H9 (cell line): ENCODE measurements around the gene B9D1. TPM values are rescaled to one million over a fixed set of nuclear protein-coding genes. Genes with fewer than 3 reads are reported as not detected.

Experiments used
- DNase-seq: peaks from one replicate; pipeline ENCODE4 v3.0.0-alpha.2; 2017
- H2AFZ ChIP-seq: one replicate; pipeline ENCODE4 v1.6.1; 2013; ENCODE audit warnings: mild to moderate bottlenecking, low read length, control low read depth, moderate library complexity
- H2AK5ac ChIP-seq: 2 replicates; pipeline ENCODE4 v1.6.1; 2013; ENCODE audit warnings: low read length, control low read depth, mixed read lengths; ENCODE audit not compliant: insufficient read length
- H2BK120ac ChIP-seq: one replicate; pipeline ENCODE4 v1.6.1; 2013; ENCODE audit warnings: low read depth, mild to moderate bottlenecking, low read length, control low read depth, inconsistent platforms; ENCODE audit not compliant: poor library complexity, severe bottlenecking
- H2BK12ac ChIP-seq: 2 replicates; pipeline ENCODE4 v1.6.1; 2013; ENCODE audit warnings: low read length, control low read depth, mixed read lengths, low read depth; ENCODE audit not compliant: insufficient read length
- H2BK15ac ChIP-seq: 2 replicates; pipeline ENCODE4 v1.6.1; 2013; ENCODE audit warnings: low read depth, low read length, control low read depth
- H2BK20ac ChIP-seq: one replicate; pipeline ENCODE4 v1.6.1; 2013; ENCODE audit warnings: low read depth, mild to moderate bottlenecking, low read length, control low read depth, inconsistent platforms; ENCODE audit not compliant: poor library complexity, severe bottlenecking
- H2BK5ac ChIP-seq: 2 replicates; pipeline ENCODE4 v1.6.1; 2013; ENCODE audit warnings: low read length, control low read depth, mixed read lengths; ENCODE audit not compliant: insufficient read length
- H3K14ac ChIP-seq: 2 replicates; pipeline ENCODE4 v1.6.1; 2013; ENCODE audit warnings: low read length, control low read depth; ENCODE audit not compliant: insufficient read depth
- H3K18ac ChIP-seq: 2 replicates; pipeline ENCODE4 v1.6.1; 2013; ENCODE audit warnings: low read depth, mild to moderate bottlenecking, mixed read lengths, low read length, control low read depth; ENCODE audit not compliant: insufficient read length
- H3K23ac ChIP-seq: 2 replicates; pipeline ENCODE4 v1.6.1; 2013; ENCODE audit warnings: low read length, control low read depth, mixed read lengths, low read depth; ENCODE audit not compliant: insufficient read length
- H3K23me2 ChIP-seq: 2 replicates; pipeline ENCODE4 v1.6.1; 2013; ENCODE audit warnings: low read depth, mild to moderate bottlenecking, mixed read lengths, low read length, control low read depth; ENCODE audit not compliant: insufficient read length, poor library complexity, severe bottlenecking
- H3K27ac ChIP-seq: 2 replicates; pipeline ENCODE4 v1.5.1; 2013; ENCODE audit warnings: low read length, control low read depth, mixed read lengths, low read depth; ENCODE audit not compliant: insufficient read length
- H3K27me3 ChIP-seq: 2 replicates; pipeline ENCODE4 v1.6.1; 2013; ENCODE audit warnings: low read length, control low read depth, inconsistent platforms; ENCODE audit not compliant: insufficient read depth
- H3K4ac ChIP-seq: 2 replicates; pipeline ENCODE4 v1.6.1; 2013; ENCODE audit warnings: low read depth, mild to moderate bottlenecking, control low read depth, inconsistent platforms, low read length, moderate library complexity
- H3K4me1 ChIP-seq: 2 replicates; pipeline ENCODE4 v1.6.1; 2013; ENCODE audit warnings: low read length, control low read depth, inconsistent platforms; ENCODE audit not compliant: insufficient read depth
- H3K4me2 ChIP-seq: 2 replicates; pipeline ENCODE4 v1.6.1; 2013; ENCODE audit warnings: low read length, control low read depth, mixed read lengths; ENCODE audit not compliant: insufficient read length, insufficient read depth
- H3K56ac ChIP-seq: 2 replicates; pipeline ENCODE4 v1.6.1; 2013; ENCODE audit warnings: low read depth, mild to moderate bottlenecking, mixed read lengths, low read length, control low read depth; ENCODE audit not compliant: insufficient read length
- H3K79me1 ChIP-seq: 2 replicates; pipeline ENCODE4 v1.6.1; 2013; ENCODE audit warnings: low read depth, mild to moderate bottlenecking, moderate library complexity, low read length, control low read depth, inconsistent platforms; ENCODE audit not compliant: insufficient read depth, poor library complexity, severe bottlenecking
- H3K79me2 ChIP-seq: 2 replicates; pipeline ENCODE4 v1.6.1; 2013; ENCODE audit warnings: low read length, control low read depth, inconsistent platforms; ENCODE audit not compliant: insufficient read depth
- H3K9ac ChIP-seq: 2 replicates; pipeline ENCODE4 v1.6.1; 2013; ENCODE audit warnings: low read length, control low read depth, mixed read lengths; ENCODE audit not compliant: insufficient read length; ENCODE audit errors: extremely low read depth
- H3K9me3 ChIP-seq: one replicate; pipeline ENCODE4 v1.6.1; 2013; ENCODE audit warnings: low read depth, low read length, inconsistent platforms; ENCODE audit not compliant: control insufficient read depth
- H3T11ph ChIP-seq: one replicate; pipeline ENCODE4 v1.6.1; 2013; ENCODE audit warnings: mild to moderate bottlenecking, low read length, control low read depth, inconsistent platforms
- H4K20me1 ChIP-seq: one replicate; pipeline ENCODE4 v1.6.1; 2013; ENCODE audit not compliant: control insufficient read depth, insufficient read length, insufficient read depth
- H4K5ac ChIP-seq: 2 replicates; pipeline ENCODE4 v1.6.1; 2013; ENCODE audit warnings: low read depth, mild to moderate bottlenecking, mixed read lengths, low read length, control low read depth; ENCODE audit not compliant: insufficient read length
- H4K8ac ChIP-seq: replicated peaks from 2 replicates; pipeline ENCODE4 v1.6.1; 2013; ENCODE audit warnings: low read length, control low read depth, mixed read lengths, low read depth; ENCODE audit not compliant: insufficient read length
- H4K91ac ChIP-seq: 2 replicates; pipeline ENCODE4 v1.6.1; 2013; ENCODE audit warnings: low read depth, mild to moderate bottlenecking, moderate library complexity, mixed read lengths, low read length, control low read depth; ENCODE audit not compliant: insufficient read length
- H3K27ac Mint-ChIP-seq, 3 experiments: 2 replicates in 2 of 3; 3 replicates in 1 of 3; pipeline ENCODE4 v1.8.0; 2020 to 2021; ENCODE audit warnings: mixed read lengths in 3 of 3, mild to moderate bottlenecking in 1 of 3, moderate library complexity in 1 of 3
- H3K27me3 Mint-ChIP-seq: 2 replicates; pipeline ENCODE4 v1.8.0; 2021; ENCODE audit warnings: low read depth, mild to moderate bottlenecking, moderate library complexity, mixed read lengths
- H3K36me3 Mint-ChIP-seq, 3 experiments: 2 replicates in 2 of 3; 3 replicates in 1 of 3; pipeline ENCODE4 v1.8.0; 2020 to 2021; ENCODE audit warnings: low read depth in 3 of 3, mixed read lengths in 3 of 3; ENCODE audit not compliant: insufficient read depth in 1 of 3
- H3K4me1 Mint-ChIP-seq, 2 experiments: 2 replicates each; pipeline ENCODE4 v1.8.0; 2020; ENCODE audit warnings: mixed read lengths in 2 of 2
- H3K4me3 Mint-ChIP-seq, 2 experiments: 2 replicates in 1 of 2; 3 replicates in 1 of 2; pipeline ENCODE4 v1.8.0; 2020 to 2021; ENCODE audit warnings: mild to moderate bottlenecking in 2 of 2, mixed read lengths in 2 of 2, moderate library complexity in 1 of 2
- H3K9me3 Mint-ChIP-seq, 2 experiments: 2 replicates in 1 of 2; 3 replicates in 1 of 2; pipeline ENCODE4 v1.8.0; 2020; ENCODE audit warnings: mild to moderate bottlenecking in 2 of 2, mixed read lengths in 2 of 2, moderate library complexity in 1 of 2
- WGBS: extraction: QIAGEN DNeasy Blood & Tissue Kit; methylation state at CpG from one replicate; pipeline ENCODE4 v1.1.7; 2013; ENCODE audit warnings: missing lambda C conversion rate, low lambda C conversion rate, mixed read lengths; ENCODE audit not compliant: insufficient read length; ENCODE audit errors: extremely low coverage; 5-methylcytosine and 5-hydroxymethylcytosine counted together
- total RNA-seq: library from RNA; stranded (reverse); gene quantifications from 2 replicates; pipeline ENCODE4 v1.2.1, GENCODE V29; 2021
- TF ChIP-seq, protein P1 (sequence below): fragments of 200-600 bp; sonication (generic); conservative IDR thresholded peaks from 3 replicates; pipeline ENCODE4 v1.8.0; 2021; ENCODE audit warnings: antibody characterized with exemption, mild to moderate bottlenecking

B9D1 gene
- total RNA-seq, 1 experiment from 2014 or later: 30.4 TPM

DNA sequence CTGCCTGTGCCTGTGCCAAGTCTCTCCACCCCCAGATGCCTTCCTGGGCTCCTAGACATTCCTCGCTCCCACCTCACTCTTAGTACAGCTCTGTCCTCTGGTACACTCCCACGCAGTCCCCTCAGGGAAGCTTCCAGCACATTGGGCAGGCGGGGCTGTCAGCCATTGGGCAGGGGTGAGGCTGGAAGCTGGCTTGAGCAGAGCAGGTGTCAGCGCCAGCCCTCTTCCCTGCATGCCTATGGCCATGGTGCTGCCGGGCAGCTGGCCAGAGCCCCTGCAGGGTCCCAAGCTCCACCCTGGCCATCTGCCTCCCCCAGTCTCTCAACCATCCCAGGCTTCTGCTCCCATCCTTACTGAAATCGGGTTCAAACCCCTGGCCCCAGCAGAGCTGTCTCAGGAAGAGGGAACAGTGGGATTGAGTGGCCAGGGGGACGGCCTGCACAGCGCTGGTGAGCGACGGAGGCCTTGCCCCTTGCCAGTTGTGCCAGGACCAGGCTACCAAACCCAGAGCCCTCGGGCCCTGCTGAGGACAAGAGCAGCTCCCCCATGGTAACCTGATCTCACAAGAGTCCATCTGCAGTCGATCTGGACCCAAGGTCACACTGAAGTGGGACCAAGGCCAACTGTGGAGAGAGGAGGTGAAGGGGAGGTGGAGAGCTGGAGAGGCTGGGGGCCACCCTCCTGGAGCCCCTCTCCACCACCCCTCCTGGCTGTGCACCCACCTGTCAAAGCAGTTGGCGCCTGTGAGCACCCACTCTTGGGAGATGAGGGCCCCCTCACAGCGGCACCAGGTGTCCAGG lies 2.4 kb upstream of the B9D1 start:
- Histone ChIP-seq H2BK120ac (no peak overlapping the region), H3K79me2 (no peaks in the 10 kb centered on the region), H2BK15ac (no peak overlapping the region), H4K5ac (no peak overlapping the region), H2AK5ac (no peak overlapping the region), H3K4me2 (no peak overlapping the region), H4K8ac (no peak overlapping the region), H3T11ph (no peak overlapping the region), H3K9me3 (no peaks in the 10 kb centered on the region), H3K23ac (no peak overlapping the region), H3K4ac (no peak overlapping the region), H3K23me2 (no peaks in the 10 kb centered on the region), H2AFZ (no peak overlapping the region), H2BK5ac (no peak overlapping the region), H3K56ac (no peak overlapping the region), H3K14ac (no peak overlapping the region), H2BK12ac (no peak overlapping the region), H4K91ac (no peak overlapping the region), H2BK20ac (no peak overlapping the region), H3K9ac (no peak overlapping the region), H4K20me1 (no peaks in the 10 kb centered on the region), H3K27me3 (no peaks in the 10 kb centered on the region), H3K18ac (no peak overlapping the region), H3K27ac (no peak overlapping the region), H3K79me1 (no peaks in the 10 kb centered on the region), H3K4me1 (no peaks in the 10 kb centered on the region)
- Mint-ChIP-seq H3K36me3 (peaks cover 4 to 5% (median 4%) of the 10 kb centered on the region in 3 experiments; a peak in 5 of 7 replicates), H3K4me1 (peaks cover 22 to 30% of the 10 kb centered on the region in 2 experiments), H3K27me3 (peaks cover 5% of the 10 kb centered on the region; the same call in 1 of the 2 replicates), H3K9me3 (no peaks in the 10 kb centered on the region; a peak in 1 of 5 replicates), H3K4me3 (no peak overlapping the region), H3K27ac (no peak overlapping the region; a peak in 1 of 7 replicates)
- TF ChIP-seq, protein P1, sequence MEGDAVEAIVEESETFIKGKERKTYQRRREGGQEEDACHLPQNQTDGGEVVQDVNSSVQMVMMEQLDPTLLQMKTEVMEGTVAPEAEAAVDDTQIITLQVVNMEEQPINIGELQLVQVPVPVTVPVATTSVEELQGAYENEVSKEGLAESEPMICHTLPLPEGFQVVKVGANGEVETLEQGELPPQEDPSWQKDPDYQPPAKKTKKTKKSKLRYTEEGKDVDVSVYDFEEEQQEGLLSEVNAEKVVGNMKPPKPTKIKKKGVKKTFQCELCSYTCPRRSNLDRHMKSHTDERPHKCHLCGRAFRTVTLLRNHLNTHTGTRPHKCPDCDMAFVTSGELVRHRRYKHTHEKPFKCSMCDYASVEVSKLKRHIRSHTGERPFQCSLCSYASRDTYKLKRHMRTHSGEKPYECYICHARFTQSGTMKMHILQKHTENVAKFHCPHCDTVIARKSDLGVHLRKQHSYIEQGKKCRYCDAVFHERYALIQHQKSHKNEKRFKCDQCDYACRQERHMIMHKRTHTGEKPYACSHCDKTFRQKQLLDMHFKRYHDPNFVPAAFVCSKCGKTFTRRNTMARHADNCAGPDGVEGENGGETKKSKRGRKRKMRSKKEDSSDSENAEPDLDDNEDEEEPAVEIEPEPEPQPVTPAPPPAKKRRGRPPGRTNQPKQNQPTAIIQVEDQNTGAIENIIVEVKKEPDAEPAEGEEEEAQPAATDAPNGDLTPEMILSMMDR: no peak
- DNase-seq: no peak
- WGBS: no CpG with 5 or more reads among the region's 14 CpGs
